Keratinocyte (primary cell): ENCODE data around the gene TTYH2. TPM values are rescaled to one million over a fixed set of nuclear protein-coding genes. Genes with fewer than 3 reads are reported as not detected.

Experiments
- DNase-seq: peaks from one replicate; pipeline ENCODE4 v3.0.0-alpha.2; 2011; ENCODE audit warnings: low read depth, missing footprints, low spot score
- FAIRE-seq: peaks from 2 replicates; lab custom pipeline; 2011; peaks lifted over from hg19 to GRCh38; lab: Jason Lieb, UNC
- H2AFZ ChIP-seq: 2 replicates; pipeline ENCODE4 v1.6.0; 2012; ENCODE audit warnings: low read length, control low read depth, inconsistent platforms; ENCODE audit not compliant: control insufficient read depth
- H3K27ac ChIP-seq: 2 replicates; pipeline ENCODE4 v1.5.1; 2011; ENCODE audit warnings: low read length; ENCODE audit not compliant: control insufficient read depth, insufficient read depth
- H3K27me3 ChIP-seq: 3 replicates; pipeline ENCODE4 v1.6.0; 2011; ENCODE audit warnings: low read length; ENCODE audit not compliant: control insufficient read depth, insufficient read depth; ENCODE audit errors: extremely low read depth
- H3K36me3 ChIP-seq, 2 experiments: 2 replicates in 1 of 2; 3 replicates in 1 of 2; pipeline ENCODE4 v1.5.1; 2011; ENCODE audit warnings: low read length in 2 of 2, mild to moderate bottlenecking in 1 of 2; ENCODE audit not compliant: control insufficient read depth in 2 of 2, insufficient read depth in 2 of 2; ENCODE audit errors: extremely low read depth in 1 of 2
- H3K4me1 ChIP-seq: 3 replicates; pipeline ENCODE4 v1.5.1; 2011; ENCODE audit warnings: low read length; ENCODE audit not compliant: control insufficient read depth, insufficient read depth; ENCODE audit errors: extremely low read depth
- H3K4me2 ChIP-seq: 3 replicates; pipeline ENCODE4 v1.6.0; 2011; ENCODE audit warnings: low read depth, low read length; ENCODE audit not compliant: control insufficient read depth, insufficient read depth; ENCODE audit errors: extremely low read depth
- H3K4me3 ChIP-seq, 3 experiments: fragments of 200-600 bp in 1 of 3; sonication (generic) in 1 of 3; 2 replicates in 2 of 3; 3 replicates in 1 of 3; pipeline ENCODE4 v1.5.1; 2011 to 2016; ENCODE audit warnings: low read length in 3 of 3, mild to moderate bottlenecking in 3 of 3, control low read depth in 2 of 3, inconsistent platforms in 1 of 3, low read depth in 1 of 3, mixed read lengths in 1 of 3, mixed run types in 1 of 3, moderate library complexity in 1 of 3; ENCODE audit not compliant: control insufficient read depth in 2 of 3, insufficient read depth in 2 of 3; ENCODE audit errors: extremely low read depth in 1 of 3
- H3K79me2 ChIP-seq: 2 replicates; pipeline ENCODE4 v1.6.0; 2012; ENCODE audit warnings: low read length; ENCODE audit not compliant: control insufficient read depth, insufficient read depth
- H3K9ac ChIP-seq: 3 replicates; pipeline ENCODE4 v1.6.0; 2011; ENCODE audit warnings: low read length; ENCODE audit not compliant: control insufficient read depth, insufficient read depth; ENCODE audit errors: extremely low read depth
- H3K9me1 ChIP-seq: 3 replicates; pipeline ENCODE4 v1.6.0; 2011; ENCODE audit warnings: low read length; ENCODE audit not compliant: control insufficient read depth, insufficient read depth; ENCODE audit errors: extremely low read depth
- H3K9me3 ChIP-seq: 2 replicates; pipeline ENCODE4 v1.5.1; 2012; ENCODE audit warnings: low read depth, low read length; ENCODE audit not compliant: control insufficient read depth
- H4K20me1 ChIP-seq: 3 replicates; pipeline ENCODE4 v1.6.0; 2011; ENCODE audit warnings: low read length; ENCODE audit not compliant: control insufficient read depth, insufficient read depth; ENCODE audit errors: extremely low read depth
- EZH2 ChIP-seq: IDR thresholded peaks from one replicate; pipeline ENCODE4 v1.6.1; 2012; ENCODE audit warnings: inconsistent platforms, mild to moderate bottlenecking, low read length, moderate library complexity
- dilution Hi-C: fragments of 300-500 bp; cut with MboI; formaldehyde crosslinking; loops from one replicate; pipeline ENCODE4 v1.7.0; 2020; ENCODE audit warnings: low sequenced_read_pairs; ENCODE audit not compliant: extremely low pct_ligation_motif_present
- polyA plus RNA-seq, 5 experiments: library from polyadenylated mRNA; depleted of rRNA in 3 of 5; stranded (reverse) in 3 of 5; stranded (forward) in 1 of 5; unstranded in 1 of 5; fragments of >200 nt; gene quantifications; 1 replicate in 1 of 5; 2 replicates in 3 of 5; 3 replicates in 1 of 5; pipeline versions ENCODE4 v1.2.1 to v1.2.3, GENCODE V29; 2011 to 2012; ENCODE audit warnings: missing spikeins in 2 of 5, low read depth in 1 of 5, low replicate concordance in 1 of 5
- TF ChIP-seq, protein P1 (sequence below), 3 experiments: IDR thresholded peaks in 1 of 3; conservative IDR thresholded peaks in 1 of 3; optimal IDR thresholded peaks in 1 of 3; 2 replicates in 2 of 3; 3 replicates in 1 of 3; pipeline versions ENCODE3 to v1.5.1; 2011; ENCODE audit warnings: low read length in 3 of 3, mild to moderate bottlenecking in 3 of 3, moderate library complexity in 2 of 3, control low read depth in 1 of 3, inconsistent platforms in 1 of 3; ENCODE audit not compliant: insufficient read depth in 2 of 3; ENCODE audit errors: extremely low read depth in 1 of 3

TTYH2 gene
- polyA plus RNA-seq, 1 donor (not counting 4 experiments of a cell fraction or from before 2014, with no cell fraction given) = 3.7 TPM

GRCh38 chr17:74217037-74217730 lies 3.8 kb downstream of the TTYH2 start:
- no peaks in the 10 kb centered on the region for H3K9me3 ChIP-seq
- no peak for DNase-seq
- no peak overlapping the region for H3K9ac ChIP-seq
- no peak overlapping the region for H2AFZ ChIP-seq
- no peaks in the 10 kb centered on the region for H4K20me1 ChIP-seq
- no peak overlapping the region for H3K4me3 ChIP-seq
- H3K36me3 ChIP-seq = no peaks in the 10 kb centered on the region
- no peak for FAIRE-seq
- H3K79me2 ChIP-seq = no peaks in the 10 kb centered on the region
- no peak overlapping the region for H3K27ac ChIP-seq
- peaks cover 7% of the 10 kb centered on the region for H3K4me1 ChIP-seq
- TF ChIP-seq, protein P1, sequence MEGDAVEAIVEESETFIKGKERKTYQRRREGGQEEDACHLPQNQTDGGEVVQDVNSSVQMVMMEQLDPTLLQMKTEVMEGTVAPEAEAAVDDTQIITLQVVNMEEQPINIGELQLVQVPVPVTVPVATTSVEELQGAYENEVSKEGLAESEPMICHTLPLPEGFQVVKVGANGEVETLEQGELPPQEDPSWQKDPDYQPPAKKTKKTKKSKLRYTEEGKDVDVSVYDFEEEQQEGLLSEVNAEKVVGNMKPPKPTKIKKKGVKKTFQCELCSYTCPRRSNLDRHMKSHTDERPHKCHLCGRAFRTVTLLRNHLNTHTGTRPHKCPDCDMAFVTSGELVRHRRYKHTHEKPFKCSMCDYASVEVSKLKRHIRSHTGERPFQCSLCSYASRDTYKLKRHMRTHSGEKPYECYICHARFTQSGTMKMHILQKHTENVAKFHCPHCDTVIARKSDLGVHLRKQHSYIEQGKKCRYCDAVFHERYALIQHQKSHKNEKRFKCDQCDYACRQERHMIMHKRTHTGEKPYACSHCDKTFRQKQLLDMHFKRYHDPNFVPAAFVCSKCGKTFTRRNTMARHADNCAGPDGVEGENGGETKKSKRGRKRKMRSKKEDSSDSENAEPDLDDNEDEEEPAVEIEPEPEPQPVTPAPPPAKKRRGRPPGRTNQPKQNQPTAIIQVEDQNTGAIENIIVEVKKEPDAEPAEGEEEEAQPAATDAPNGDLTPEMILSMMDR (optimal IDR thresholded peaks at IDR 0.05 in 1 of 3, IDR thresholded peaks at IDR 0.05 in 1 of 3, conservative IDR thresholded peaks at IDR 0.05 in 1 of 3; ENCODE audit: extremely low read depth in 1 of 3, insufficient read depth in 2 of 3, low read length in 3 of 3) = no peak
- H3K9me1 ChIP-seq = no peaks in the 10 kb centered on the region
- H3K27me3 ChIP-seq = peaks cover 15% of the 10 kb centered on the region
- dilution Hi-C loops = no loop called here
- no peak overlapping the region for H3K4me2 ChIP-seq

DNA sequence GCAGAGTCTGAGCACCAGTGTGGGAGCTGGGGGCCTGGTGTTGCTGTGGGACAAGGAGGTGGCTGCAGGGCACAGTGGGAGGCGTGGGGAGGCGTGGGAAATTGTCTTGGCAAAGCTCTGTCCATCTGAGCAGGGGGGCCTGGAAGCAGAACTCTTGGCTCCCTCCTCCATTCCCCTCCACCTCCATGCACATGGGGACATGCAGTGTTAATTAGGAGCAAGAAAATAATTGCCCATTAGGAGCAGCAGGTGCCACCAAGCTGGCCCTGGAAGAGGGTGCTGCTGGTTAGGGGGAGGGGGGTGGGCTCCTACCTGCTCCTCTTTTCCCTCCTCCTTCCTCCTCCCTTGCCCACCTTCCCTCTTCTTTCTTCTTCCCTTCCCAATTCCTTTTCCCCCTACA lies 4.5 kb downstream of the TTYH2 start:
- DNase-seq (no peak), FAIRE-seq (no peak)
- H3K27me3 ChIP-seq = peaks cover 15% of the 10 kb centered on the region
- peaks cover under 1% of the 10 kb centered on the region for H3K4me1 ChIP-seq
- H3K9me1 ChIP-seq = no peaks in the 10 kb centered on the region
- no peak overlapping the region for H2AFZ ChIP-seq
- no peak overlapping the region for H3K4me3 ChIP-seq
- H3K9ac ChIP-seq = no peak overlapping the region
- H3K9me3 ChIP-seq = no peaks in the 10 kb centered on the region
- no peaks in the 10 kb centered on the region for H3K36me3 ChIP-seq
- dilution Hi-C loops = no loop called here
- no peak overlapping the region for H3K27ac ChIP-seq
- no peak for TF ChIP-seq EZH2
- TF ChIP-seq, protein P1 (optimal IDR thresholded peaks at IDR 0.05 in 1 of 3, IDR thresholded peaks at IDR 0.05 in 1 of 3, conservative IDR thresholded peaks at IDR 0.05 in 1 of 3; ENCODE audit: extremely low read depth in 1 of 3, insufficient read depth in 2 of 3, low read length in 3 of 3) = no peak
- no peak overlapping the region for H3K4me2 ChIP-seq
- H4K20me1 ChIP-seq = no peaks in the 10 kb centered on the region
- no peaks in the 10 kb centered on the region for H3K79me2 ChIP-seq
